AG04450 (cell line): Measurements from ENCODE around the gene ZNF189. TPM values are rescaled to one million over a fixed set of nuclear protein-coding genes. Genes with fewer than 3 reads are reported as not detected.

Experiments
- CTCF ChIA-PET: fragments of 300-600, 350-600 bp; formaldehyde crosslinking; extraction: SDS; loops from one replicate; lab custom pipeline; 2022; ENCODE audit warnings: antibody characterized with exemption, inconsistent platforms; lab: Charles Lee
- POLR2A ChIA-PET: fragments of 350-600 bp; formaldehyde crosslinking; extraction: SDS; loops from one replicate; lab custom pipeline; 2021; ENCODE audit warnings: antibody characterized with exemption, inconsistent platforms; lab: Yijun Ruan, JAX
- DNase-seq: peaks from one replicate; pipeline ENCODE4 v3.0.0-alpha.2; 2011; ENCODE audit warnings: low read depth, low spot score
- H3K27ac ChIP-seq: one replicate; pipeline ENCODE4 v1.5.1; 2012; ENCODE audit warnings: low read depth, low read length, control low read depth
- H3K27me3 ChIP-seq: one replicate; pipeline ENCODE4 v1.6.0; 2012; ENCODE audit warnings: low read length; ENCODE audit not compliant: control insufficient read depth, insufficient read depth
- H3K4me3 ChIP-seq: 2 replicates; pipeline ENCODE4 v1.5.1; 2011; ENCODE audit warnings: mild to moderate bottlenecking, low read depth, low read length, control low read depth
- H3K9me3 ChIP-seq: 2 replicates; pipeline ENCODE4 v1.5.1; 2012; ENCODE audit warnings: low read length; ENCODE audit not compliant: control insufficient read depth, insufficient read depth
- CTCF ChIP-seq: IDR thresholded peaks from 2 replicates; pipeline ENCODE4 v1.5.1; 2011; ENCODE audit warnings: low read depth, low read length, control low read depth, inconsistent platforms
- polyA plus RNA-seq: library from polyadenylated mRNA; depleted of rRNA; stranded (reverse); fragments of >200 nt; gene quantifications from 2 replicates; pipeline ENCODE4 v1.2.3, GENCODE V29; 2011

The ZNF189 gene
- polyA plus RNA-seq, 1 experiment, result 13.2 TPM

- POLR2A ChIA-PET, result no interaction called here
Measured at GRCh38 chr9:101369286-101369685, 29.4 kb upstream of the ZNF189 start.

GRCh38 chr9:101369884-101370531, 28.6 kb upstream of the ZNF189 start:
- Histone ChIP-seq H3K4me3 (no peak overlapping the region), H3K27ac (no peak overlapping the region), H3K27me3 (no peaks in the 10 kb centered on the region), H3K9me3 (no peaks in the 10 kb centered on the region)
- ChIA-PET CTCF (interaction anchor here (0.7 to 1.9 kb wide), 3 partner anchors 19 to 775 kb away, joined by 3 to 9 read pairs (median 8); no protein-coding TSS in a partner anchor), POLR2A (no interaction called here)
- TF ChIP-seq CTCF, result no peak
- no peak for DNase-seq

More at GRCh38 chr9:101369286-101369685, 29.4 kb upstream of the ZNF189 start:
- H3K9me3 ChIP-seq, result no peaks in the 10 kb centered on the region
- DNase-seq, result no peak
- CTCF ChIA-PET, result interaction anchor here (1.0 to 1.9 kb wide), 2 partner anchors 19 to 767 kb away, joined by 3 to 9 read pairs; no protein-coding TSS in a partner anchor
- no peak for TF ChIP-seq CTCF
- no peak overlapping the region for H3K4me3 ChIP-seq
- H3K27me3 ChIP-seq, result no peaks in the 10 kb centered on the region
- no peak overlapping the region for H3K27ac ChIP-seq

- Histone ChIP-seq H3K27ac (no peak overlapping the region), H3K9me3 (no peaks in the 10 kb centered on the region), H3K27me3 (no peaks in the 10 kb centered on the region), H3K4me3 (no peak overlapping the region)
- no peak for TF ChIP-seq CTCF
- no peak for DNase-seq
- ChIA-PET CTCF (interaction anchor here (1.2 kb wide), 2 partner anchors 17 to 771 kb away, joined by 3 to 5 read pairs; no protein-coding TSS in a partner anchor), POLR2A (no interaction called here)
Measured at GRCh38 chr9:101371813-101372212, 26.8 kb upstream of the ZNF189 start.

- H3K27ac ChIP-seq, result no peak overlapping the region
- DNase-seq, result no peak
- no peak for TF ChIP-seq CTCF
- no peak overlapping the region for H3K4me3 ChIP-seq
- H3K9me3 ChIP-seq, result no peaks in the 10 kb centered on the region
- ChIA-PET POLR2A (no interaction called here), CTCF (interaction anchor here (0.7 to 1.2 kb wide), 2 partner anchors 16 to 657 kb away, joined by 3 to 5 read pairs; no protein-coding TSS in a partner anchor)
- H3K27me3 ChIP-seq, result no peaks in the 10 kb centered on the region
Measured at GRCh38 chr9:101372327-101373118, 26.1 kb upstream of the ZNF189 start.

- Histone ChIP-seq H3K9me3 (no peaks in the 10 kb centered on the region), H3K4me3 (no peak overlapping the region), H3K27ac (no peak overlapping the region), H3K27me3 (no peaks in the 10 kb centered on the region)
- no peak for DNase-seq
- ChIA-PET CTCF (interaction anchor here (2.3 kb wide), 1 partner anchor 13 kb away, joined by 23 read pairs; no protein-coding TSS in a partner anchor), POLR2A (no interaction called here)
- no peak for TF ChIP-seq CTCF
Measured at GRCh38 chr9:101375546-101375945, 23.1 kb upstream of the ZNF189 start.
